ENCODE data around the gene MYH13. TPM values are rescaled to one million over a fixed set of nuclear protein-coding genes. Genes with fewer than 3 reads are reported as not detected.
"Not testable (repeated sequence)": the region's sequence is repeated elsewhere in the genome, so short reads cannot be mapped to it uniquely, and the experiment has no call there.

Gene MYH13
- total and polyA plus RNA-seq, 10 donors, result 0.02 to 0.19 (median 0.06) TPM; not detected in 5

- intact Hi-C loops (cut with DNase I; ENCODE audit: low total_unique reads), result no loop called here
- Histone ChIP-seq H3K36me3 (no peaks in the 10 kb centered on the region), H3K27me3 (replicated peaks in 1 of 7) (peaks cover 0 to 7% (median 0%) of the 10 kb centered on the region in 7 donors), H3K4me1 (peaks cover 0 to 10% (median 4%) of the 10 kb centered on the region in 6 donors), H3K27ac (no peak overlapping the region), H3K9me3 (no peaks in the 10 kb centered on the region), H3K4me3 (no peak overlapping the region)
- no peak for DNase-seq
- TF ChIP-seq POLR2A (IDR thresholded peaks at IDR 0.05) (no peak), POLR2AphosphoS5 (IDR thresholded peaks at IDR 0.05) (no peak)
- TF ChIP-seq, protein P1, sequence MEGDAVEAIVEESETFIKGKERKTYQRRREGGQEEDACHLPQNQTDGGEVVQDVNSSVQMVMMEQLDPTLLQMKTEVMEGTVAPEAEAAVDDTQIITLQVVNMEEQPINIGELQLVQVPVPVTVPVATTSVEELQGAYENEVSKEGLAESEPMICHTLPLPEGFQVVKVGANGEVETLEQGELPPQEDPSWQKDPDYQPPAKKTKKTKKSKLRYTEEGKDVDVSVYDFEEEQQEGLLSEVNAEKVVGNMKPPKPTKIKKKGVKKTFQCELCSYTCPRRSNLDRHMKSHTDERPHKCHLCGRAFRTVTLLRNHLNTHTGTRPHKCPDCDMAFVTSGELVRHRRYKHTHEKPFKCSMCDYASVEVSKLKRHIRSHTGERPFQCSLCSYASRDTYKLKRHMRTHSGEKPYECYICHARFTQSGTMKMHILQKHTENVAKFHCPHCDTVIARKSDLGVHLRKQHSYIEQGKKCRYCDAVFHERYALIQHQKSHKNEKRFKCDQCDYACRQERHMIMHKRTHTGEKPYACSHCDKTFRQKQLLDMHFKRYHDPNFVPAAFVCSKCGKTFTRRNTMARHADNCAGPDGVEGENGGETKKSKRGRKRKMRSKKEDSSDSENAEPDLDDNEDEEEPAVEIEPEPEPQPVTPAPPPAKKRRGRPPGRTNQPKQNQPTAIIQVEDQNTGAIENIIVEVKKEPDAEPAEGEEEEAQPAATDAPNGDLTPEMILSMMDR (IDR thresholded peaks at IDR 0.05 in 8 of 11, conservative IDR thresholded peaks at IDR 0.05 in 3 of 11), result no peak
- 93 to 99% (median 96%) methylated on average over 3 of the region's 3 CpGs for WGBS, 5 donors
Observed at GRCh38 chr17:10297691-10298090, 75.1 kb downstream of the MYH13 start.

GRCh38 chr17:10295728-10296343, 77.0 kb downstream of the MYH13 start:
- Histone ChIP-seq H3K4me3 (no peak overlapping the region), H3K27ac (no peak overlapping the region), H3K4me1 (peaks cover 0 to 12% (median 5%) of the 10 kb centered on the region in 6 donors), H3K36me3 (no peaks in the 10 kb centered on the region), H3K9me3 (no peaks in the 10 kb centered on the region), H3K27me3 (replicated peaks in 1 of 7) (peaks cover 0 to 7% (median 0%) of the 10 kb centered on the region in 7 donors)
- WGBS, 5 donors, result 28 to 48% (median 36%) methylated on average over 5 of the region's 5 CpGs
- intact Hi-C loops (cut with DNase I; ENCODE audit: low total_unique reads), result no loop called here
- no peak for DNase-seq
- TF ChIP-seq, protein P1 (IDR thresholded peaks at IDR 0.05 in 8 of 11, conservative IDR thresholded peaks at IDR 0.05 in 3 of 11), result peak in 10 of 11 experiments; percentile 33 to 77 (median 68)
- TF ChIP-seq POLR2AphosphoS5 (IDR thresholded peaks at IDR 0.05) (no peak), POLR2A (IDR thresholded peaks at IDR 0.05) (no peak)

DNA sequence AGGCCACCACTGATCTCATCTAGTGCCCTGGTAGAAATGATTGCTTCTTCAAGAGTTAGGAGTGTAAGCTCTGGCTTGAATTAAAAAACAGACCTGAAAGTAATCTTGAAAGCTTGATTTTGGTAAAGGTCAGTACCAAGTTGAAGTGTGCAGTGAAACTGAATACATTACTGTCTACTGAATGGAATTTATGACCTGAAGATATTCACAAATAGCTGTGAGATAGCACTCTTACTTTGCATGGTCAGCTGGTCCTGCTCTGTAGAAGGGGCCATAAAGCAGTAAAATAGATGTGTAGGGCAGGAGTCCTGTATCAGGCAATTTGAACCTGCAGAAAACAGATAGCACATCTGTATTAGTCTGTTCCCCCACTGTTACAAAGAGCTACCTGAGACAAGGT, 78.6 kb downstream of the MYH13 start:
- TF ChIP-seq POLR2AphosphoS5 (IDR thresholded peaks at IDR 0.05) (no peak), POLR2A (IDR thresholded peaks at IDR 0.05) (no peak)
- TF ChIP-seq, protein P1 (IDR thresholded peaks at IDR 0.05 in 8 of 11, conservative IDR thresholded peaks at IDR 0.05 in 3 of 11), result no peak
- no peak overlapping the region for H3K4me3 ChIP-seq
- no peak overlapping the region for H3K27ac ChIP-seq
- intact Hi-C loops (cut with DNase I; ENCODE audit: low total_unique reads), result no loop called here
- H3K4me1 ChIP-seq, result peaks cover 0 to 26% (median 7%) of the 10 kb centered on the region in 6 donors
- no peak for DNase-seq
- H3K36me3 ChIP-seq, result no peaks in the 10 kb centered on the region
- peaks cover 0 to 20% (median 0%) of the 10 kb centered on the region in 7 donors for H3K27me3 ChIP-seq (replicated peaks in 1 of 7)
- no peaks in the 10 kb centered on the region for H3K9me3 ChIP-seq

- no peak overlapping the region for H3K27ac ChIP-seq
- intact Hi-C loops (cut with DNase I; ENCODE audit: low total_unique reads), result no loop called here
- no peak overlapping the region for H3K4me3 ChIP-seq
- no peak for DNase-seq
- no peaks in the 10 kb centered on the region for H3K9me3 ChIP-seq
- no peak for TF ChIP-seq POLR2AphosphoS5 (IDR thresholded peaks at IDR 0.05)
- TF ChIP-seq POLR2A (IDR thresholded peaks at IDR 0.05), result no peak
- TF ChIP-seq, protein P1 (IDR thresholded peaks at IDR 0.05 in 8 of 11, conservative IDR thresholded peaks at IDR 0.05 in 3 of 11), result no peak
- peaks cover 0 to 25% (median 0%) of the 10 kb centered on the region in 7 donors for H3K27me3 ChIP-seq (replicated peaks in 1 of 7)
- no peaks in the 10 kb centered on the region for H3K36me3 ChIP-seq
- peaks cover 0 to 26% (median 7%) of the 10 kb centered on the region in 6 donors for H3K4me1 ChIP-seq
- WGBS, 5 donors, result 57 to 68% (median 59%) methylated on average over 12 of the region's 12 CpGs
Observed at GRCh38 chr17:10292057-10292937, 80.5 kb downstream of the MYH13 start.

GRCh38 chr17:10291576-10291975, 81.2 kb downstream of the MYH13 start:
- intact Hi-C loops (cut with DNase I; ENCODE audit: low total_unique reads); H3K4me3 ChIP-seq; H3K9me3 ChIP-seq; DNase-seq; H3K36me3 ChIP-seq: not testable (repeated sequence)
- WGBS, 5 donors, result 76 to 88% (median 86%) methylated on average over 12 of the region's 12 CpGs
- Histone ChIP-seq H3K27me3 (replicated peaks in 1 of 7) (peaks cover 0 to 25% (median 0%) of the 10 kb centered on the region in 7 donors), H3K4me1 (peaks cover 0 to 34% (median 10%) of the 10 kb centered on the region in 6 donors), H3K27ac (peak overlapping the region in 1 of 8 donors; percentile 5)
